ENCODE results near the gene DNAAF5. TPM values are rescaled to one million over a fixed set of nuclear protein-coding genes. Genes with fewer than 3 reads are reported as not detected.

DNAAF5 gene
- total and polyA plus RNA-seq, 9 of the 15 experiments (the other 6 are each of a cell fraction or from before 2014, with no cell fraction given), result 3.1 to 69.7 (median 19.1) TPM

DNA sequence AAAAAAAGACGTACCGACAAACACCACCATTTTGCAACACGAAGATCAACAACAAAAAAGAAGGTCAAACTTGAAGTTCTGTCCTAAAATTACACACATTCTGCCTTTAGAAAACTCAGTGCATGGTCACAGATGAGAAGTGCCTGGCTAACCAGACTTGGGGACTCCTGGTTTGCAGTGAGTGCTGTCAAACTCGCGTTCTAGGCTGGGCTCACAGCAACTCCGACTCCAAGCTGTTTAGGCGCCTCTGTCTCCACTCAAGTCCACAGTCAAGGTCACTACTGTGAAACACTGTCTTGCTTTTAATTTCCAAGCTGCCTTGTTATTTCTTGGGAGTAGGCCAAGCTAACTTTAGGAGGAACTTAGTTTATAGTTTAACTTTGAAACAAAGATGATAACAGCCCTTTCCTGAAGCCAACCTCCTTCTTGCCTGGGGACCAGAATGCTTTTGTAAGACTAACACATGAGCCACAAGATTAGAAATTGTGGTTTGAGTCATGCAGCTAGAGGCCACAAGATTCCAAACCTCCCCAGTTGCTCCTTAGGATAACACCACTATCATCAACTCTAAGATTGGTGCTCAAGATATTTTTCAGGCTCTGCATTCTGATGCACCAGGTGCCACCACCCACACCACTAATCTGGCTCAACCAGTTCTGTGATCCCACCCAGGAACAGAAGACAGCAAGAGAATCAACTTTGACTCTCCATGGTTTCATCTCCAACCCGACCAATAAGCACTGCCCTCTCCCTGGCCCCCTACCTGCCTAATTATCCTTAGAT, 1.1 kb upstream of the DNAAF5 start (continued):
- TF ChIP-seq RFX1 (IDR thresholded peaks at IDR 0.05) (no peak), NFRKB (IDR thresholded peaks at IDR 0.05; ENCODE audit: low read depth) (no peak), ZBTB1 (CRISPR knock-in tag; IDR thresholded peaks at IDR 0.05; ENCODE audit: borderline replicate concordance, low read depth) (no peak), BCL6 (CRISPR knock-in tag; IDR thresholded peaks at IDR 0.05) (no peak), BRD4 (IDR thresholded peaks at IDR 0.05) (peak; percentile 37; the same call in 1 of the 2 replicates), RFX7 (CRISPR knock-in tag; IDR thresholded peaks at IDR 0.05) (no peak), NFXL1 (CRISPR knock-in tag; IDR thresholded peaks at IDR 0.05) (no peak), SMARCB1 (IDR thresholded peaks at IDR 0.05; ENCODE audit: insufficient read length, low read depth) (no peak), ZNF445 (CRISPR knock-in tag; IDR thresholded peaks at IDR 0.05; ENCODE audit: low read depth) (no peak), NEUROD1 (IDR thresholded peaks at IDR 0.05; ENCODE audit: borderline replicate concordance, low read depth, low read length, partially characterized antibody) (no peak), MBD2 (IDR thresholded peaks at IDR 0.05; ENCODE audit: borderline replicate concordance, low read depth) (peak; percentile 63; the same call in 1 of the 2 replicates), MECOM (CRISPR knock-in tag; IDR thresholded peaks at IDR 0.05) (no peak), NUFIP1 (IDR thresholded peaks at IDR 0.05; ENCODE audit: partially characterized antibody) (no peak), RAD21 (CRISPR knock-in tag; conservative IDR thresholded peaks at IDR 0.05 in 1 of 2, IDR thresholded peaks at IDR 0.05 in 1 of 2) (peak in 1 of 2 experiments; percentile 2; a peak in 1 of 4 replicates), NFE2 (IDR thresholded peaks at IDR 0.05; ENCODE audit: low read depth) (no peak), SAFB2 (IDR thresholded peaks at IDR 0.05; ENCODE audit: borderline replicate concordance, low read depth, low read length, severe bottlenecking) (no peak), ATF7 (IDR thresholded peaks at IDR 0.05) (peak; percentile 33; the same call in 1 of the 2 replicates)
- TF ChIP-seq, protein P1, sequence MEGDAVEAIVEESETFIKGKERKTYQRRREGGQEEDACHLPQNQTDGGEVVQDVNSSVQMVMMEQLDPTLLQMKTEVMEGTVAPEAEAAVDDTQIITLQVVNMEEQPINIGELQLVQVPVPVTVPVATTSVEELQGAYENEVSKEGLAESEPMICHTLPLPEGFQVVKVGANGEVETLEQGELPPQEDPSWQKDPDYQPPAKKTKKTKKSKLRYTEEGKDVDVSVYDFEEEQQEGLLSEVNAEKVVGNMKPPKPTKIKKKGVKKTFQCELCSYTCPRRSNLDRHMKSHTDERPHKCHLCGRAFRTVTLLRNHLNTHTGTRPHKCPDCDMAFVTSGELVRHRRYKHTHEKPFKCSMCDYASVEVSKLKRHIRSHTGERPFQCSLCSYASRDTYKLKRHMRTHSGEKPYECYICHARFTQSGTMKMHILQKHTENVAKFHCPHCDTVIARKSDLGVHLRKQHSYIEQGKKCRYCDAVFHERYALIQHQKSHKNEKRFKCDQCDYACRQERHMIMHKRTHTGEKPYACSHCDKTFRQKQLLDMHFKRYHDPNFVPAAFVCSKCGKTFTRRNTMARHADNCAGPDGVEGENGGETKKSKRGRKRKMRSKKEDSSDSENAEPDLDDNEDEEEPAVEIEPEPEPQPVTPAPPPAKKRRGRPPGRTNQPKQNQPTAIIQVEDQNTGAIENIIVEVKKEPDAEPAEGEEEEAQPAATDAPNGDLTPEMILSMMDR (IDR thresholded peaks at IDR 0.05 in 2 of 3, conservative IDR thresholded peaks at IDR 0.05 in 1 of 3; ENCODE audit: insufficient read depth in 2 of 3, low read depth in 1 of 3, low read length in 3 of 3), result no peak
- TF ChIP-seq, protein P2, sequence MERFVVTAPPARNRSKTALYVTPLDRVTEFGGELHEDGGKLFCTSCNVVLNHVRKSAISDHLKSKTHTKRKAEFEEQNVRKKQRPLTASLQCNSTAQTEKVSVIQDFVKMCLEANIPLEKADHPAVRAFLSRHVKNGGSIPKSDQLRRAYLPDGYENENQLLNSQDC (CRISPR knock-in tag; IDR thresholded peaks at IDR 0.05), result no peak
- TF ChIP-seq, protein P3, sequence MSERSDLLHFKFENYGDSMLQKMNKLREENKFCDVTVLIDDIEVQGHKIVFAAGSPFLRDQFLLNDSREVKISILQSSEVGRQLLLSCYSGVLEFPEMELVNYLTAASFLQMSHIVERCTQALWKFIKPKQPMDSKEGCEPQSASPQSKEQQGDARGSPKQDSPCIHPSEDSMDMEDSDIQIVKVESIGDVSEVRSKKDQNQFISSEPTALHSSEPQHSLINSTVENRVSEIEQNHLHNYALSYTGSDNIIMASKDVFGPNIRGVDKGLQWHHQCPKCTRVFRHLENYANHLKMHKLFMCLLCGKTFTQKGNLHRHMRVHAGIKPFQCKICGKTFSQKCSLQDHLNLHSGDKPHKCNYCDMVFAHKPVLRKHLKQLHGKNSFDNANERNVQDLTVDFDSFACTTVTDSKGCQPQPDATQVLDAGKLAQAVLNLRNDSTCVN (CRISPR knock-in tag; IDR thresholded peaks at IDR 0.05), result no peak
- TF ChIP-seq, protein P4, sequence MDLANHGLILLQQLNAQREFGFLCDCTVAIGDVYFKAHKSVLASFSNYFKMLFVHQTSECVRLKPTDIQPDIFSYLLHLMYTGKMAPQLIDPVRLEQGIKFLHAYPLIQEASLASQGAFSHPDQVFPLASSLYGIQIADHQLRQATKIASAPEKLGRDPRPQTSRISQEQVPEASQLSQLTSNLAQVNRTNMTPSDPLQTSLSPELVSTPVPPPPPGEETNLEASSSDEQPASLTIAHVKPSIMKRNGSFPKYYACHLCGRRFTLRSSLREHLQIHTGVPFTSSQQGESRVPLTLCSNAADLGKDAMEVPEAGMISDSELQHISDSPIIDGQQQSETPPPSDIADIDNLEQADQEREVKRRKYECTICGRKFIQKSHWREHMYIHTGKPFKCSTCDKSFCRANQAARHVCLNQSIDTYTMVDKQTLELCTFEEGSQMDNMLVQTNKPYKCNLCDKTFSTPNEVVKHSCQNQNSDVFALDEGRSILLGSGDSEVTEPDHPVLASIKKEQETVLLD (IDR thresholded peaks at IDR 0.05), result no peak
- TF ChIP-seq, protein P5, sequence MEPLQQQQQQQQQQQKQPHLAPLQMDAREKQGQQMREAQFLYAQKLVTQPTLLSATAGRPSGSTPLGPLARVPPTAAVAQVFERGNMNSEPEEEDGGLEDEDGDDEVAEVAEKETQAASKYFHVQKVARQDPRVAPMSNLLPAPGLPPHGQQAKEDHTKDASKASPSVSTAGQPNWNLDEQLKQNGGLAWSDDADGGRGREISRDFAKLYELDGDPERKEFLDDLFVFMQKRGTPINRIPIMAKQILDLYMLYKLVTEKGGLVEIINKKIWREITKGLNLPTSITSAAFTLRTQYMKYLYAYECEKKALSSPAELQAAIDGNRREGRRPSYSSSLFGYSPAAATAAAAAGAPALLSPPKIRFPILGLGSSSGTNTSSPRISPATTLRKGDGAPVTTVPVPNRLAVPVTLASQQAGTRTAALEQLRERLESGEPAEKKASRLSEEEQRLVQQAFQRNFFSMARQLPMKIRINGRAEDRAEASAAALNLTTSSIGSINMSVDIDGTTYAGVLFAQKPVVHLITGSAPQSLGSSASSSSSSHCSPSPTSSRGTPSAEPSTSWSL (CRISPR knock-in tag; IDR thresholded peaks at IDR 0.05; ENCODE audit: borderline replicate concordance), result no peak

All from K562 (cell line).